GM19452 (cell line): ENCODE results near the gene ABI2.

Experiments used
- ATAC-seq: cut with Tn5 transposase; IDR thresholded peaks from one replicate; pipeline ENCODE4 v1.9.1; 2021; ENCODE audit not compliant: unreplicated experiment

The ABI2 gene

DNA sequence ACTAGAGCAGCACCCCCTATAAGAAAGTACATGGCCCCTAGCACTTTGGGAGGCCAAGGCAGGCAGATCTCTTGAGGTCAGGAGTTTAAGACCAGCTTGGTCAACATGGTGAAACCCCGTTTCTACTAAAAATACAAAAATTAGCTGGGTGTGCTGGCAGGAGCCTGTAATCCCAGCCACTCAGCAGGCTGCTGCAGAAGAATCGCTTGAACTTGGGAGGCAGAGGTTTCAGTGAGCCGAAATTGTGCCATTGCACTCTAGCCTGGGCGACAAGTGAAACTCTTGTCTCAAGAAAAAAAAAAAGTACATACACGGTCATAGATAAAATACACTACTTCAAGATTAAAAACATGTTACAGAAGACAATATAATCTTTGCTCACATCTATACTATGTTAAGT, 143.1 kb downstream of the ABI2 start:
- no peak for ATAC-seq

DNA sequence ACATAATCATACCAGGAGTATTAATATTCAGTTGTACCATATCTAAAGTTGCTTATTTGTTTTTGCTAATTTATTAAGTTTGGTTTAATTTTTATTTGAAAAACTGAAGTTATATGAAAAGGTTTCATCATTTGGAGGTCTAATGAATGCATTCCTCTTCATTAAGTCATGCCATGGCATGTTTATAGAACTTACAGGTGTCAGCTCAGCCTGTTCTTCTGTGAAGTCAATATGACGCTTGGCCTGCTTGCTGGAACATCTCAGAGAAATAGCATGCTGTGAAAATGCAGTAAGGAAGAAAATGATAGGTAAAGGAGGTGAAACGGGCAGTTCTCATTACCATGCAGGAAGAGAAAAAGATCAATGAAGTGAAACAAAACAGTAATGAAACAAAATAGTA, 148.7 kb downstream of the ABI2 start:
- ATAC-seq = no peak

DNA sequence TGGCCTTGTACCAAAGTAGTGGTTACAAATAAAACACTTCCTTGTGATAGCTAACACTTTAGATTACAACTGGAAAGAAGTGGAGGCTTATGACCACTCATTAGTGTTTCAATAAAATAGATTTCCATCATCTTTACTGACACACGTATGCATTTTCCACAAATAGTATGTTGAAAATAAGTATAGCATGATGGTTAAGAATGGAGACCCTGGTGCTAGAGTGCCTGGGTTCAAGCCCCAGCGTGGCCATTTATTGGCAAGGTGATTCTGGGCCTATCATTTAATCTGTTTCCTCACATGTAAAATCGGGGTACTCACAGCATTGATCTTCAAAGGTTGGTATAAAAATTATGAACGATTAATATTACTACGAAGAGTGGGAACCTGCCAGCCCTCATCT, 152.4 kb downstream of the ABI2 start:
- ATAC-seq = no peak

DNA sequence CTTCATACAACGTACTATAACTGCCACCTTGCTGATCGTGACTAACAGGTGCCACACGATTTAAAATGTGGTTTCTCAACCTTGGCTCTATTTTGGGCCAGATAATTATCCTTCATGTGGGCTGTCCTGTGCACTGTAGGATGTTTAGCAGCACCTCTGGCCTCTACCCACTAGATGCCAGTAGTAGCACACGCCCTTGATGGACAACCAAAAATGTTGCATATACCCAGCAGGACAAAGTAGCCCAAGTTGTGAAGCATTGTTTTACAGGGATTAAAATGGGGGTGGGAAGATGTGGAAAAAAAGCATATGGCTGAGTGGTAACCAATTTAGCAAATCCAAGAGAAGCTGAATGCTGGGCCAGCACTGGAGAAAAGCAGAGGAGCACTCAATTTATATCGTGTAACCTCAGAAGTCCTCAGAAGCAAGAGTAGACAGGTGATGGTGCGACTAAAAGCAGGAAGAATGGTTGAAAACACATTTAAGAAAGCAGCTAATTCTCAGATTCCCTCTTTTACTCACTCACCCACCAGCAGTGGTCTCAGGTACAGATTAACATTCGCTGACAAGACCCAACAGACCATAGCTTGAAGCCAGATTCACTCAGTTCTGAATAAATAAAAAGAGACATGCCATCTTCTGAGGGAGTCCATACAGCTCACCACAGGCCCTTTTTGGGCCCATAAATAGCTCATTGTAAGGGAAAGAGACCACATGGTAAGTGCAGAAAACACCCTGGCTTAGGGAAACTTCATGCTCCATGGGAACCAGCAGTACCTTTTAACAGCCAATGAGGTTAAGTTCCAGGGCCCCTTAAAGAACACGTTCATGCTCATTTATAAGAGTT, 156.3 kb downstream of the ABI2 start:
- peak; percentile 56 for ATAC-seq

DNA sequence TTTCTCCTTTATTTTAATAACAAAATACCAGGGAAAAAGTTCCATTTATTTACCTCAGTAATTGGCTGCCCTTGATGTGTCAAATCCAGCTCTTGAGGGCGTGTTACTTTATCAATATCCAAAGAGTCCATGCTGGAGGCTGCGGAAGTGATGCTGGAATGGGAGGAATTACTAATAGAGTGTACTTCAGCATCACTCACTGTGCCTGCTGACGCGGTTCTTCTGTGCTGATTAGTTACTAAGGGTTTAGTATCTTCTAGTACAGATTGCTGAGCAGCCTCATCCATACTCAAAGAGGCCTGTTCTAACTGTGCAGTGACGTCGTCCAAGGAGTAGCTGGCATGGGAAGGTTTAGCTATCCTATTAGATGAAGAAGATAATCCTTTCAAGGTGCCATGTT, 161.3 kb downstream of the ABI2 start:
- no peak for ATAC-seq

DNA sequence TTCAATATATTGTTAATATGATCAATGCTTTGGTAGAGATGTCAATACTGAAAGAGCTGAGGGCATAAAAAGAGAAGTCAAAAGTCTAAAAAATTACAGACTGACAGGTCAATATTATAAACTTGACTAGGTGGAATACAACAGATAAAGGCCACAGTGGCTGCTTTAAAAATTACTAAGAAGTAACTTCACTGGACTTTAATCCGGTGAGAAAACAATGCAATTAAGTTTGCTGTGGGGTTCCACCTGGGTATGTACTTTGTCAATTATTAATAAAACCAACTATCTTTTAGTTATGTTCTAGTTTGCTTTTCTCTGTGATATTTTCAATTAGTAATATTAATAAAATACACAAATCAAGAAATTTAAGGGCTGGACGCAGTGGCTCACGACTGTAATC, 162.2 kb downstream of the ABI2 start:
- no peak for ATAC-seq

DNA sequence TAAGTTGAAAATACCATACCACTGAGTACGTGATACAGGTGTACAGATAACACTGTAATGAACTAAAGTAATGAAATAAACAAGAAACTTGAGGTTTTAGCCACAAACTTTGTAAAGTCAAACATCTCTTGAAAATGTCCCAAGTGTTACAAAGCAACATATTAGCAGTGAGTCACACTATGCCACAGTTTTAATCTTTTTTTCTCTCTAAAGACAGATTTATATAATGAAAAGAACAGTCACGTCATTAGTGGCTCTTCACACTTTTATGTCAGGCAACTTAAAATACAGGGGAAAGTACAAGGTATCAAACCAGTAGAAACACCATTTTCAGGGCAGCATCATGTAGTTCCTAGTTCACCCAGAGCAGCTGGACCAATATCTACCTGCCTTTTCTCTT, 164.8 kb downstream of the ABI2 start:
- no peak for ATAC-seq
